CD1c-positive myeloid dendritic cell (primary cell): ENCODE results near the gene PDE1C.

Experiments
- DNase-seq: peaks from one replicate; pipeline ENCODE4 v3.0.0-alpha.2; 2016; ENCODE audit errors: extremely low spot score

The PDE1C gene

DNA sequence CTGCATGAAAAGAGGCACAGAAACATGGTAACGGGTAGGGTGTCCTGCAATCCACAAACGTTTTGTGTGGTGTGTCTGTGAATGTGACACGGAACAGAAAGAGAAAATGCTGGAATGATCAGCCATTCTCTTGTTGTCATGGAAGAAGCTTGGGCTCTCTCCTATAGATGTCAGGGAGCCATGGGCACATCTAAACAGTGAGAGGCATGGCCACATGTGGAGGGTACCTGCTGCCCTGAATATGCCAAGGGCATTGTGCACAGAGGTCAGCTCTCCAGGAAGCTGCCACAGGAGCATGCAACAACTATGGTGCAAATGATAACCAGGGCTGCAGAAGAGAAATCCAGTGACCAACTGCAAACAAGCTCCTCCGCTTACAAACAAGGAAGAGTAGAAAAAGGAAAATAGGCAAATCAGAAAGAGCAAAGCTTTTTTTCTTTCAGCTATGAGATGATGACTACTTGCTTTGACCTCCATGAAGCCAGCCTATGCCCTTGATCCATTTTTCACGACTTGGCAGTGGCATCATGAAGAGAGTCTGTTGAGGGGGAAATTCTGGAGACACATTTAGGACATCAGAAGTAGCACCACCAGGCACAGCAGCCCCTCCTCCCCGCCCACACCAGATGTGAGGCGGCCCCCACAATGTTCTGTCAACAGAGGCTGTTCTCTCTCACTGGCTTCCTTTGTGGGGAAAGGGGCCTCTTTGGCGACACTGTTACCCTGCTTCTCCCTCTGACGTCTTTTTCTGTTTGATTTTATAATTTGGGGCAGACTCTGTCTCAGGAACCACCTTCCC lies 4.8 kb upstream of the PDE1C start:
- no peak for DNase-seq

DNA sequence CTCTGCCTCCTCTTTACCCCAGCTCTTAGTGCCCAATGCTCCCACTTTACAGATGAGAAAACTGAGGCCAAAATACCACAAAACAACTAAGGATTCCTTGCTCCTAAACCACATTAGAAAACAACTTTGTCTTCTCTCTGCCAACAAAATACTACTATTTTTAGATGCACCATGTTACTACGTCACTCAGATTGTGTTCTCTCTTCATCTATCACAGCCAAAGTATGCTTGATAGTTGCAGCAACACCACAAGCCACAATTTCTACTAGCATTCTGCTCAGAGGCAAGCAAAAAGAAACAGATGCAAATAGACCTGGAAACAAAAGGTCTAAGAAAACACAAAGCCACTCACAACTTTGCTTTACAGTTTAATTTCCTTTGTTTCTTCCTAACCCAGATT lies 3.3 kb upstream of the PDE1C start:
- DNase-seq: no peak

DNA sequence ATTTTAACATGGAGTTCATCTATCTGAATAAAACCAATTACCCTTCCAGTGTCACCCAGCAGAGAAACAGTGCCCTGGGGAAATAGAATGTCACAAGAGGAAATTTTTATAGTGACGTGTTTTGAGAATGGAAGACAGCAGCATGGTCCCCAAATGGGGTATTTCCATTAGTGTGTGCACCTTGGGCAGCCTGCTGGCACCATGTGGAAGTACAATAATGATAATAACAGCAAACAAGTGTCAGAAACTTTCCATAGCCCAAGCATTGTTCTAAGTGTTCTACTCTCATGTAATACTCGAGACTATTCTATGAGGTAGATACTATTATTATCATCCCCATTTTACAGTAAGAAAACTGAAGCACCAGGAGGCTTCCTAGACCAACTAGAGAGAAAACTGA lies 2.2 kb upstream of the PDE1C start:
- no peak for DNase-seq

GRCh38 chr7:32071466-32072091 lies 1.4 kb upstream of the PDE1C start:
- DNase-seq: no peak

DNA sequence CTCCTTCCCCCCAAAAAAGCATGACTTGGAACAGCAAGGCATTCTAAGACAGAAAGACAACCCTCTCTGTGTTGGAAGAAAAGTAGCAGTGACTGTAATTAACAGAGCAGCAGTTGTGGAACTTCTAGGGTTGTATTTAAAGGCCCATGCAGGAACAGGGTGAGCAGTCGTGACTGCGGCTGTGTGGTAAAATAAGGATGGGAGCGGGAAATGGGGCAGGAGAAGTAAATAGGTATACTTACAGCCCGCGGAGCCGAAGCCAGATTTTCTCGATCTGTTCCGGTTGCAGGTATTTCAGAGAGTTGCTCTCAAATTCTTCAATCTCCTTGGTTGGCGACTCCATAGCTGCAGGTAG lies 179 bp downstream of the PDE1C start:
- no peak for DNase-seq

DNA sequence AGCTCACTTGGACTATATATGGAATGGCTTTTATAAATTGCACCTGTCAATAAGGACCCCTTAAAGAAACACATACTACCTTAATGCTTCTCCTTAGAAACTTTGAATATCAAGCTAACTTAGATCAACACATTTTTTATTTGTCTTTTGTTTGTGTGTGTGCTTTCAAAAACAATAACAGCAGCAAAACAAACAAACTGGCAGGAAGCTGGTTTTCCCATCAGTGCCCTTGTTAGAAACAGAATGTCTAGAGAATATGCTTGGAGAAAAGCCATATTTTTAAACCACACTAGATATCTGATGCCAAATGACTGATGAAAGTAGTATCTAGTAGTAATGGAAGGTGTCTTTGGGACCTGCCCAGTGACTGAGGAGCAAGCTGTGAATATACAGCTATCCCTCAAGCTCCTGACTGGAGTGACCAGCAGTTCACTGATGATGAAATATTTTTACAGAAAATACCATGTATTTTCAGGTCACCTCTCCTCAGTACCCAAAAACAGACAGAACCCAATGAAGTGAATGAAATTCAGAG lies 1.0 kb downstream of the PDE1C start:
- no peak for DNase-seq

DNA sequence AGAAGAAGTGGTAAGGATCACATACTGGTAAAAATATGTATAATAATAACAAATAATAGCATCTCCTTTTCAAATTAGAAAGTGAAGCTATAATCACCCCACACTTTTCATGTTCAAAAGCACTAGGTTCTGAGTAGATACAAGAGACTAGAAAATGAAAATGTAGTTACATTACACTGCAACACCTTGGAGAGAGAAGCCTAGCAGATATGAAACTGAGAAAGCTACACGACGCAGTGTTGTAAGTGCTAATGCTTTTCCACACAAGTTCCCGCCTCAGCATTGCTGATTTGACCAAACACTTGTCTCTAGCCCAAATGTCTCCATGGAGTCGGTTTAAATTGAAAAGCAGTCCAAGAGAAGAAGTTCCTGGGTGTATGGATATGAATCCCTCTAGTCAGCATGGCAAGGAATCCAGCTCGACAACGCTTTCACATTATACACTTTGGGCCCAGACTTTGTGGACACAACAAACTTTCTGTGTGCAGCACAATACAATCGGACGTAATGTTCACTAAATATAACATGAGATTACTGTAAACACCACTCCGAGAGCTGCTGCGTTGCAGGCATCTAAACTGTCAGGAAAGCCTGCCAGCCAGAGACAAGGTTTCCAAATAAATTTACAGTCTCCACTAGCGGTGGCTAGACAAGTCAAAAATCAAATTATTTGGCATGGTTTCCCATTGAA lies 1.7 kb downstream of the PDE1C start:
- no peak for DNase-seq

DNA sequence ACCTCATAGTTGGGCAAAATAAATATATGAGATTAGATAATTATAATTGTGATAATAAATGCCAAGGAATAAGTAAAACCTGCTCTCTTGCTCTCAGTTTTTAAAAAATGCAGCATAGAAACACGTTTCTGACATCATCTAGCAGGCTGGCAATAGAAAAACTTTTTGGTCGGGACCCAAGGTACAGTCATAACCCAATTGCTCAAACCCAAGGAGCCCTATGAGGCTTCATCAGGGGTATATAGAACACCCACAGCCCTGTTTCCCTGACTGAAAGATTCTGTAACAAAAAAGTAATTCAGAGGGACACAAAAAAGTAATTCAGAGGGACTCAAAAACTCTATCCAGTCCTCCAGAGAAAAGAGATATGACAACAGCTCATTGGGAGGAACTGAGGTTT lies 3.8 kb downstream of the PDE1C start:
- no peak for DNase-seq

- DNase-seq: no peak
Measured at GRCh38 chr7:32063614-32064013, 6.6 kb downstream of the PDE1C start.

DNA sequence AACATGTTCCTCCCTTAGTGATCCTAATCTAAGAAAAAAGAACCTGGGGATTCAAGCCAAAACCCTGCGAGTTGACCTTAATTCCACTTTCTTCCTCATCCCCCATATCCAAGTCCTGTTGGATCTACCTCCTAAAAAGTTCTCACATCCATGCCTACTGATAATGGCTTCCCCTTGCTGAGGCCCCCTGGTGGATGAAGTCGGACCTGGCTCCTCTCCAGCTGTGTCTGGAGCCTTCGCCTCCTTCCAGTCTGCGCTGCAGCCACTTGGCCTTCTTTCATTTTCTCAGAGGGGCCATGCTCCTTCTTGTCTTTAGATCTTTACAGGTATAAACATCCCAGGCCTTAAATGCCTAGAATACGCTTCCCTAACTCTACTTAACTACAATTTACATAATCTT lies 8.1 kb downstream of the PDE1C start:
- DNase-seq: peak; percentile 53

DNA sequence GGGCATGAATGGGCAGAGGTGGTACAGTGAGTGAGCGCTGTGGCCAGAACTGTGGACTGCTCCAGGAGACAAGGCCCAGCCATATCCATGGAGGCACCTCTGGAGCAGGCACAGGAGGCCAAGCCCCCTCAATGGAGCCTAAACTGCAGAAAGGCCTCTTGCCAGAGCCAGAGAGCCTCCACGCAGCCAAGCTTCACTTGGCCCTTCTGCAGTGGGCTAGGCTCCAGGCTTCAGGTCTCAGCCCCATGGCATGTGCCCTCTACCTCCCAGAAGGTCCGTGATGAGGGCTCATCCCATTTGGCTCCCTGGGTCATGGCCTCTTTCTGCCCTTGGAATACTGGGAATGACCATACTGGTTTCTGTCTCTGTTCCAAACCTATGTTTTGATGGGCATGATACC lies 8.9 kb downstream of the PDE1C start:
- no peak for DNase-seq

GRCh38 chr7:32059289-32060011 lies 10.8 kb downstream of the PDE1C start:
- no peak for DNase-seq

- DNase-seq: no peak
Measured at GRCh38 chr7:32058002-32058401, 12.2 kb downstream of the PDE1C start.

- DNase-seq: no peak
Measured at GRCh38 chr7:32056767-32057166, 13.4 kb downstream of the PDE1C start.

GRCh38 chr7:32053204-32053603 lies 17.0 kb downstream of the PDE1C start:
- DNase-seq: no peak

GRCh38 chr7:32051128-32051527 lies 19.1 kb downstream of the PDE1C start:
- no peak for DNase-seq

GRCh38 chr7:32049599-32049998 lies 20.6 kb downstream of the PDE1C start:
- no peak for DNase-seq

DNA sequence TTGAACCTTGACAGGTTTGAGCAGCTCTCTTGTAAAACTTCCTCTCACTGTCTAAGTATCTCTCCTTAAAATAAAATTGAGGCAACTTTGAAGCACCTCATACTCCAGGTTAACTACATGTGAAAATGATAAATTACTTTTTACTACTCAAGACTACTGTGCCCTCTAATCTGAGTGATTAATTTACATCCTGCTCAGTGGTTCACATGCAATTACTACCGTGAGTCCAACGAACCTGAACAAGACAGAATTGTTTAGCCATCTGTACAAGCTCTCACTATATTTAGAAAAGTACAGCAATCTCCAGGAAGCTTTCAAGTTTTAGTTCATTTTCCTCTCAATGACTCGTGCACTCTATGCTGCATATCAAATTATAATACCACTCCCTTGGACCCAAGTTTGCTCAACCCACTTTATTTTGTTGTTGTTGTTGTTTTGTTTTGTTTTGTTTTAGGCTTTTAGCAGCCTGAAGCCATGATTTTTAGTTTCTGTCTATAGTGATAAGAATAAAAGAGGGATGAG lies 21.2 kb downstream of the PDE1C start:
- no peak for DNase-seq

DNA sequence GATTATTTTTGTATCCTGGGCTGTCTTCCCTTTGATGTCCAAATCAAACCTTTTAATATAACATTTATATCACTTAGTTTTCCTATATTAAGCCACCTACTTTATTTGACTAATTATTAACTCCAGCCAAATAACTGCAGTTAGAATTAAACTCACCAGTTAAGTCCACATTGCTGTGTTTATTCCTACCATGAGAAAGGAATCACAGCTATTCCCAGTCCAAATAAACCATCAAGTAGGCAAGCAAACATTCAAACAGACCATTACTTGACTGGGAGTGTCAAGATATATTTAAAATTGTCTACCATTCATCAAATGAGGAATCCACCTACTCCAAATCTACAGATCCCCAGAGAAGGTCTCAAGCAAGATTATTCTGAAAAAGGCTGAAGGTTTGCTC lies 22.4 kb downstream of the PDE1C start:
- DNase-seq: no peak

DNA sequence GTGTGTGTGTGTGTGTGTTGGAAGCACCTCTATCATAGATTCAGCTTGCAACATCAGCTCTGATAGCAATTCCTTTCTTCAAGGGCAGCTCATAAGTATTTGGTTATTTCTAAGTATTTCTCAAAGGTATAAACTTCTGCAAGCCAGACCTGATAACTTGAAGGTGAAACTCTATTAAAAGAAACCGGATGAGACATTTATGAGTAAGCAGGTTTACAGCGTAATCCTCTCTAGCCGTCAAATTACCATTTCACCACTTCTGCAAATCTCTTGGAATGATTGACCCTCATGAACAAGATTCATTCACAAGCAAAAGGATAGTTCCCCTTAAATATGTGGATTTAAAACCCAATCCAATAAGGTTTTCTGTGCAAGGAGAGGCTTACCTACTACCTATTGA lies 23.1 kb downstream of the PDE1C start:
- DNase-seq: no peak

GRCh38 chr7:32045228-32045627 lies 25.0 kb downstream of the PDE1C start:
- DNase-seq: no peak

GRCh38 chr7:32044739-32045138 lies 25.5 kb downstream of the PDE1C start:
- no peak for DNase-seq
